ENCODE measurements around the gene NDST3.
A peak's percentile ranks its signal among the peaks of the same experiment; 100 is the strongest.

NDST3 gene

DNA sequence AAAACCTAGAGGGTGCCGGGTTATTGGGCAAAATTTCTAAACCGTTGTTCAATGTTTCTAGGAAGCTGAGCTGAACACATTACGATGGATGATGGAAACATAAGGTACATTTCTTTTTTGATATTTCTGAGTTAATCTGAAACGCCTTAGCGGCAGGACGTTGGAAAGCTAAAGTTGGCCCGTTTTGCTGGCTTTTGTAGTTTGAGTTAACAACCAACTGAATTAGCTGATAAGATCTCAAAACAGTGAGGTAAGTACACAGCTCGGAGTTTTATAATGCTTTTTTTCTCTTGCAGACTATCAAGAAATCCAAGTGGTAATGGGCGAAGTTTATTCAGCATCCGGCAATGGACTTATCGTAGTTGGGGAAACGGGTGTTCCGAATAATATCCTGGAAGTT, 245.0 kb downstream of the NDST3 start:
- TF ChIP-seq, protein P1, sequence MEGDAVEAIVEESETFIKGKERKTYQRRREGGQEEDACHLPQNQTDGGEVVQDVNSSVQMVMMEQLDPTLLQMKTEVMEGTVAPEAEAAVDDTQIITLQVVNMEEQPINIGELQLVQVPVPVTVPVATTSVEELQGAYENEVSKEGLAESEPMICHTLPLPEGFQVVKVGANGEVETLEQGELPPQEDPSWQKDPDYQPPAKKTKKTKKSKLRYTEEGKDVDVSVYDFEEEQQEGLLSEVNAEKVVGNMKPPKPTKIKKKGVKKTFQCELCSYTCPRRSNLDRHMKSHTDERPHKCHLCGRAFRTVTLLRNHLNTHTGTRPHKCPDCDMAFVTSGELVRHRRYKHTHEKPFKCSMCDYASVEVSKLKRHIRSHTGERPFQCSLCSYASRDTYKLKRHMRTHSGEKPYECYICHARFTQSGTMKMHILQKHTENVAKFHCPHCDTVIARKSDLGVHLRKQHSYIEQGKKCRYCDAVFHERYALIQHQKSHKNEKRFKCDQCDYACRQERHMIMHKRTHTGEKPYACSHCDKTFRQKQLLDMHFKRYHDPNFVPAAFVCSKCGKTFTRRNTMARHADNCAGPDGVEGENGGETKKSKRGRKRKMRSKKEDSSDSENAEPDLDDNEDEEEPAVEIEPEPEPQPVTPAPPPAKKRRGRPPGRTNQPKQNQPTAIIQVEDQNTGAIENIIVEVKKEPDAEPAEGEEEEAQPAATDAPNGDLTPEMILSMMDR (IDR thresholded peaks at IDR 0.05; ENCODE audit: extremely low read depth, missing control alignments): no peak
- DNase-seq (ENCODE audit: low spot score): no peak

DNA sequence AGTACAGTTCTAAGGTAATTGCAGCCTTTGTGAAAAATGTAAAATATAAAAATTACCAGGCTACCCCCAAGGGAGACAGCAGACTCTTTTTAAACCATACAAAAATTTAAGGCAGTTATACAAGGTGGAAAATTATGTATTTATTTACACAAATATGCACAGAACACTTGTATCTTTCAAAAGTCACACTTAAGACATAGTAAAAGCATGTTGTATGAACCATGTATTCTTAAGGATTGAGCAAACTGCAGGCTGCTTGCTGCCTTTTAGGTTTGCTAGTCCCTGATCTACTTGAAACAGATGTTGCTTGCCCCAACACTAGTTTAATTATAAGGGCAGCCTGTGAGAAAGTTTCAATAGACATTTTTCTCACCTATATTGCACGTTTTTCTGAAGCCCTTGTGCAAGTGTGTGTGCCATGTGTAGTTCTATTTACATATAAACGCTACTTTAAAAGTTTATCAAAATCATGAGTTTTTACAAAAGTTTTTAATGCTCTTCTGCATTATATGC, 245.7 kb downstream of the NDST3 start:
- no peak for DNase-seq (ENCODE audit: low spot score)
- TF ChIP-seq, protein P1 (IDR thresholded peaks at IDR 0.05; ENCODE audit: extremely low read depth, missing control alignments): no peak

DNA sequence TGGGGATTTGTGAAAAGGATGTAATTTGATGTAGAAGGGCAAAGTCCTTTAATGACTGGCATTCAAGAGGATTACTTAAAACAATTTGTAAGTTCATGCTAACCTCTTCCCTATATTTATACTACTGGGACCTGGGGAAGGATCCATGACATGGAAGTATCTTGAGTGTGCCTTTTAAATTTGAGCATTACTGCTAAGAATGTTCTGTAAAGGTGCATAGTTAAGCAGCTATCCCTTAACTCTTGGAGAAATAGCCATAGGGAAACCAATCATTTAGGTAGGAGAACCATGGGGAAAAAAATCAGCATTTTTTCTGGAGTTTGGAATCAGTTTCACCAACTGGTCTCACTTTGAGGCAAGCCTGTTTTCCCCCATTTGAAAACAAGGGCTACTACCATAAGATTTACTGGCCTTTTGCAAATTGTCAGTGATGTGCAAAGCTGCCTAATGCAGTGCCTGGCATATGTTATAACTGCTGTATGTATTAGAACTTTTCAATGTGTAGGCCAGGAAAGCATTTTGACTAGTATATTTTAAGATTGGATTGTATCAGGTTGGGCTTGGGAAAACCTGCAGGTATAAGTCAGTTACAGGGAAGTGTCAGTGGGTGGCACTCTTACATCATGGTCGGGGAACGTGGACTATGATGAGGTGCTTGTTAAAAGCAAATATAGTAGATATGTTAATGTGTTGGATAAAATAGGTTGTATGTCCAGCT, 246.4 kb downstream of the NDST3 start:
- no peak for DNase-seq (ENCODE audit: low spot score)
- TF ChIP-seq, protein P1 (IDR thresholded peaks at IDR 0.05; ENCODE audit: extremely low read depth, missing control alignments): peak; percentile 46

DNA sequence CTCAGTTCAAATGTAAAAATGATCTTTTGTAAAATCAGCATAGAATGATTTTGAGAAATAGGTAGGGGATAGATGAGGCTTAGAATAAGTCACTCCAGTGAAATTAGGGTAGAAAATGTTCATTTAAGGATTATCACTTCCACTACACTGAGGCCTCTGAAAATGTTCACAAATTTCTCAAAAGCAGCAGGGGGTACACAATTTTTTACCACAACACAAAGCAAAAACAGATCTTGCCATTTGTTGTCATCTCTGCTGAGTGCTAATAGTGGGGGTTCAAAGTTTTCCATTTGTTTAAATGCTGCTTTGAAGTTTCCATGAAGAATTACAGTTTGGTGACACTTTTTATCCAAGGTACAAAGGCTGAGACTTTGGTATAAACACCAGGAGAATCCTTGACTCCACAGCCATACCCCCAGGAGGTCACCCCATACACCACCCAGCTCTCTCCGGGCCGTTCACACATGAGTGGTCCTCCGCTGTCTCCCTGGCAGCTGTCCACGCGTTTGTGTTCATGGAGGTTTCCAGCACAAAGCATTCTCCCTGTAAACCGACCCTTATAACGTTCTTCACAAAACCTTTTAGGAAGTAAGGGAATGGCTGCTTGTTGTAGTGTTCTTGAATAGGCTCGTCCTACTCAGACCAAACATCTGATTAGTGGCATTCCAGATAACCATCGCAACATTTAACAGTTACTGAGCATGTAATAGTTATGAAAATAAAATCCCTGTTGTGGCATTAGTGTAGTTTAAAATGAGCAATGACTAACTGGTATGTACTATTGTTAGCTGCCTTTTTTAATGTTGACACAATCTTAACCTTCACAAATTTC, 247.5 kb downstream of the NDST3 start:
- DNase-seq (ENCODE audit: low spot score): no peak
- TF ChIP-seq, protein P1 (IDR thresholded peaks at IDR 0.05; ENCODE audit: extremely low read depth, missing control alignments): no peak

DNA sequence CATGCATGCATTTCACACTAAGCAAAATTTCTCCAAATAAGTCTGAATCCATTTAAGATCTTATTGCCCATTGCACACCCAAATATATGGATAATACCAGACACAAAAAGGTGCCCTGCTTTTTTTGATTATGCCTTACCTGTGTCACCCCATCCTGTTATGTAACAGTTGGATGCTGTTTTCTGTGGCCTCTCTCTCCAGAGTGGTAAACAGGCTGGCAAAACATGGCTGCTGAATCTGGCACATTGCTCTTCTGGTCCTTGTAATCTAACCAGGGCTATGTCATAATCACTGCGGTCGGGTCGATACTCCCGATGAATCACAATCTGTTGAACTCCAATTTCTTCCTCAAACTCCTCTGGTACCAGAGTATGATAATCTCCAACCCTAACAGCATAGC, 248.4 kb downstream of the NDST3 start:
- no peak for DNase-seq (ENCODE audit: low spot score)
- TF ChIP-seq, protein P1 (IDR thresholded peaks at IDR 0.05; ENCODE audit: extremely low read depth, missing control alignments): no peak

DNA sequence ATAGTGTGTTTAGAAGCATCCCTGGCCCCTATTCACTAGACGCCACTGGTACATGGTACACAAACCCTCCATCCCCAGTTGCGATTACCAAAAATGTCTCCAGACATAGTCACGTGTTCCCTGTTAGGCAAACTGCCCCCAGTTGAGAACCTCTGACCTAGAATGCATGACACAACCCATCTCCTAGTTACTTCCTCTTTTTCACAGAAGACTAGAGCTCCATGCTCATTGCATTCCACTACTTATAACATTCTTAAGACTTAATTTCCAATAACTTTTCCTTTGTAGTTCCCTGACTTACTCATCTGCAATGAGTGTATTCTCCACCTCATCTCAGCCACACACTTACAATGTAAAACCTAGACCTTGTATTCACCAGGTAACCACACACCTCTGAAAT, 249.9 kb downstream of the NDST3 start:
- DNase-seq (ENCODE audit: low spot score): no peak

More for the DNA sequence above, 249.9 kb downstream of the NDST3 start:
- TF ChIP-seq, protein P1 (IDR thresholded peaks at IDR 0.05; ENCODE audit: extremely low read depth, missing control alignments): no peak
